DMS153 treated with DMSO at 0.1 percent for 48 hours (cell line): ENCODE results near the gene MPI.
"Not testable (repeated sequence)": the region's sequence is repeated elsewhere in the genome, so short reads cannot be mapped to it uniquely, and the experiment has no call there.

ENCODE experiments used
- DNase-seq: peaks from one replicate; lab custom pipeline; 2025; ENCODE audit not compliant: unreplicated experiment; lab: John Stamatoyannopoulos, UW

Gene MPI

GRCh38 chr15:74863239-74864056 lies 26.4 kb upstream of the MPI start:
- no peak for DNase-seq

DNA sequence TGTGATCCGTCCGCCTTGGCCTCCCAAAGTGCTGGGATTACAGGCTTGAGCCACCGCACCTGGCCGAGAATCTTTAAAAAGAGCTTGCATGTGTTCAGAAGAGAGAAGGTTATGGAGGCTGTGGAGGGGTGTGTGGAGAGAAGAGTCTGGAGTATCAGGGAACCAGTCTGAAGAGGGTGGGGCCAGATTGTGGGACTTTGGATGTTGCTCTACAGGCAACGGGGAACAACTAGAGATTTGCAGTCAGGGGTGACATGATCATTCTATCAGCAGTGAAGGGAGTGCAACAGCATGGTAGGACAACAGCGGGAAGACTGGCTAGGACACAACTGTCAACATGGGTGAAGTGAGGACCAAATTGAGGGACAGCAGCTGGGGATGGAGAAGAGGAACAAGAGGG lies 25.5 kb upstream of the MPI start:
- no peak for DNase-seq

DNA sequence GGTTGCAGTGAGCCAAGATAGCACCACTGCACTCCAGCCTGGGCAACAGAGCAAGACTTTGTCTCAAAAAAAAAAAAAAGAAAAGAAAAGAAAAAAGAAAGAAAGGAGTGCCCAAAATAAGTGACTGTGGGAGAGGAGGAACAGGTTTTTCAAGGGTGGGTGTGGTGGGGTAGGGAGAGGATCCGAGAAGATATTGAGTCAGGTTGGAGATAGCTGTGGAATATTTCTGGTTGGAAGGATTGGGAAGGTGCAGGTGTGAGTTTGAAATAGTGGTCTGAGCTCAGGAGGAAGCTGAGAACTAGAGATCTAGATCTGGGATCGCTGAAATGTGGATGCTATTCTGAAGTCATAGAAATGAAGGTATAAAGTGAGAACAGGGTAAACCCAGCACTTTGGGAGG lies 24.5 kb upstream of the MPI start:
- DNase-seq: no peak

DNA sequence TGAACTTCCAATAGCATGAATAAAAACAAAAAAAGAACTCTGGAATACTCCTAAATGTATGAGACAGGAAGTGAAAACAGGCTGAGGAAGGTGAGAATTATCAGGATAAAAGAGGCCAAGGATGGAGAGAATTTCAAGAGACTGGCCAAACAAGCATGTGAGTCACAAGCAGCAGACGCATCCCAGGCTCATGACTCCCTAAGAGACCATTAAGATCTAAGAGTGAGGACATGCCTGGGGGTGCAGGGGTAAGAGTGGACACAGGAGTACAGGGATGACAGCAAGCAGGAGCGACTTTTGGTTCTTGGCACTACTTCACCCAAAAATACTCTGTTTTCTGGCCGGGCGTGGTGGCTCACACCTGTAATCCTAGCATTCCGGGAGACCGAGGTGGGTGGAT lies 23.8 kb upstream of the MPI start:
- DNase-seq: no peak

GRCh38 chr15:74867466-74868038 lies 22.3 kb upstream of the MPI start:
- no peak for DNase-seq

DNA sequence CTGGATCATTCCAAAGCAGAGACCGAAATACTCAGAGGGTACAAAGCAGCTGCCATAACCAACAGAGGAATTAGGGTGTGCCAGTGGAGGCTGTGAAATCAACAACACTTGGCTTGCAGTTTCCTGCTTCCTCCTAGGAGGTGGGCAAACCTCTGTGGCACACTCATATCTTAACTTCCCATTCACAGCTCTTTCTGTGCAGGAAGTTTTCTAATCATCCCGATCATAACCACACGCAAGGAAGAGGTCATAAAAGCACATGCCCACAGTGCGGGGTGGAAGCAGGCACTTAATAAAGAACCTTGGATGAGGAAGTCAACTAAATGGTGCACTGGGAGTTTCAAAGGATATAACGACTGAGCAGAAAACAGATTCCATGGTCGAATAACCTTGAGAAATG lies 21.8 kb upstream of the MPI start:
- no peak for DNase-seq

DNA sequence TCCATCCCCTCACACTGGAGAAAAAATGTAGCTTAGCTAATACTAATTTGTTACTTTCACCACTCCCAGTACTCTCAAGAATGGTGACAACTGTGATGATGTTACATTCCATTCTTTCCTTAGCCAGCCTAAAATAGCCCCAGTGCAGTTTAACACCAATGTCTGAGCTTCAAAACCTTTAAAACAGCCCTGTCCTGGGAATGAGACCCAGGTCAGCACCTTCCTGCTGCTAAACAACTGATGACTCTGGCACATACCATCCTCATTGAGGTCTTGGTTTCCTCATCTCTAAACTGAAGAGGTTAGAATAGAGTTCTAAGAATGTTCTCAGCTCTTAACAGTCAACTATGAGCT lies 20.5 kb upstream of the MPI start:
- DNase-seq: no peak

DNA sequence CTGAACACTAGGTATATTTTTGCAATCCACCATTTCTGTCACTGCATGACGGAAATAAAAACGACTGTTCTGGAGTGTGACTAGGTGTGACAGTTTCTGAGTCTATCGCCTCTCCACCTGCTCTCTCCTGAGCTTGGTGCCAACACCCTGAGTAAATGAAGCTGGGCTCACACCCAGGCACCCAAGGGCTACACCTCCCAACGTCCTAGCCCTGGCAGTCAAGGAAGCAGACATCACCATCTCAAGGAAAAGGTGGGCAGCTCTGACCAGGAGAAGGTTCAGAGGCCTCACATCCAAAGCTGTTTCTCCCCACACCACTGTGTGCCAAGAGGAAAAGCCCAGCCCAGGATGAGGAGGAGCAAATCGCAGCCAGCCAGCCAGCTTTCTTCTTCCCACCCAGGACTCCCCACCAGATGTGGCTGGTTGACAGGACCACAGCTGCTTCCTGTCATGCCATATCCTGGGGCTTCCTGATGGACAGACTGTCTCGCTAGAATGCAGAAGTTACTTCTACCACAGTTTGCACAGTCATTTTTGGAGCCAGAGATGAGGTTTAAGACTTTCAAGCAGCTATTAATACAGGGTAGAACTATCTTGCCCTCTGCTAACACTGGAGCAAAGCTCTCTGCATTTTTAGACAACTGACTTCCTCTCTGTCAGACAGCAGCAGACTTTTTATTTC lies 20.0 kb upstream of the MPI start:
- no peak for DNase-seq

- no peak for DNase-seq
Measured at GRCh38 chr15:74870436-74871215, 19.2 kb upstream of the MPI start.

- DNase-seq: no peak
Measured at GRCh38 chr15:74872702-74873035, 17.2 kb upstream of the MPI start.

DNA sequence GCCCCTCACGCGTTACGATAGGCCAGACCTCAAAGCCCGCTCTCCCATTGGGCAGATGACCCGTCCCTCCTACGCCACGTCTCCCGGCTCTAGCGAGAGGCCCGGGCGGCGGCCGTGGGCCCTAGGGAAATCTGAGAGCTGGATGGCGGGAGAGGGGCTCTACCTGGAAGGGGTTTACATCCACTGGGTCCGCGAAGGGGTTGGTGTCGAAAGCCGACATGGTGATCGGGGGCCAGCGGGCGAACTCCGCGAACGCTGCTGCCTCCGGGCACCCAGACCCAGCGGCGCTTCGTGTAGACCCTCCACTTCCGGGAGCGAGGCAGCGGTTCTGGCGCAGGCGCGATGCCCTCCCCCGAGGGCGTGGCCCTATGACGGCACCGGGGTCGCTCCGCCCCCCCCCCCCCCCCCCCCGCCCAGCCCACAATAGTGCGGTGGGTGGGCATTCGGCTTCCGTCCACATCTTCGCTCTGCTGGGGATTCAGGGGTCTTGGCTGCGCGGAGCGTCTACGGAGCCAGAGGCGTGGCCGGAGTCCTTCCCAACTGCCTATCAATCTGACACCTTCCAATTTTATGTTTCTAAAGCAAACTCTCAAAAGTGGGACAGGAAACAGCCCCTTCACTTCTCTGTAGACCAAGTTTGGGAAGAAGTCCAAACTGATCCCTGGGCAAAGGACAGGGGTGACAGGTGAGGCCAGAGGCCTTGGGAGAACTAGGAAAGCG lies 16.6 kb upstream of the MPI start, which contains the start of gene SCAMP2:
Gene SCAMP2 (minus strand): TSS at position 330 of the 720 bp plus-strand sequence. CDS start 110 bp downstream, at position 220.
- DNase-seq: peak; percentile 47

- no peak for DNase-seq
Measured at GRCh38 chr15:74873756-74874424, 16.0 kb upstream of the MPI start.

- no peak for DNase-seq
Measured at GRCh38 chr15:74878273-74878672, 11.6 kb upstream of the MPI start.

GRCh38 chr15:74882528-74882927 lies 7.3 kb upstream of the MPI start:
- DNase-seq: no peak

- DNase-seq: no peak
Measured at GRCh38 chr15:74884428-74885223, 5.2 kb upstream of the MPI start.

GRCh38 chr15:74885461-74885860 lies 4.4 kb upstream of the MPI start:
- no peak for DNase-seq

- DNase-seq: not testable (repeated sequence)
Measured at GRCh38 chr15:74887537-74888193, 2.2 kb upstream of the MPI start.

DNA sequence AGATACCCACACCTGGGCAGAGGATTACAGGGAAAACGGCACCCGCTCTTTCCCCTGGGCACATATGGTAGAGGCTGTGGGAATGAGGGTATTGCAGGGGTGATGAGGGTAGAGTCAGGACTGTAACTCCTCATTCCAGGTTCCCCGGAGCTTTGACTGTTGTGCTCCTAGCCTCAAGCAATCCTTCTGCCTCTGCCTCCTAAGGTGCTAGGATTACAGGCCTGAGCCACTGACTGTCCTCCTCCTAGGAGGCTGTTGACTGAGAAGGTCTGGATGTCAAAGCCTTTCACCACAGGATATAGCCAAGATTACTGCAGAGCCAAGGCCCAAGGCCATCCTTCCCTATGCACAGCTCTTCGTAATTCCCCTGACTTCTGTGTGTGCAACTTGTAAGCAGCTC lies 1.1 kb upstream of the MPI start:
- DNase-seq: no peak

DNA sequence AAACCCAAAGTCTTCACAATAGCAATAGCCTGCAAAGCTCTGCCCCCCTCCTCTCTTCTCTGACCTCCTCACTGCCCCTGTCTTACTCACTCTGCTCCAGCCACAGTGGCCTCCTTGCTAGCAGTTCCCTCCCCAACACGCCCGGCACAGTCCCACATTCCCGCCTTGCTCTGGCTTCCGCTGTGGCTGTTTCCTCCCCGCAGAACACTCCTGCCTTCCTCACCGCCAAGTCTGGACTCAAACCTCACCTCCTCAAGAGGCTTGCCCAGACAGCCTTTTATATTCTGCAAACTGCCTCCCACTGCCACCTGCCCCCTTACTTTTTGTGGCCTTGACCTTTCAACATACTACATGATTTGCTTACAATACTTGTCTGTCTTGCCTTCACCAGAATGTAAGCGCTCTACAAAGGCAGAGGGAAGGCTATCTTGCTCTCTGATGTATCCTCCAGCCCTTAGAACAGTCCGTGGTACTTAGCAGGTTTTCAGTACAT lies 406 bp upstream of the MPI start:
- DNase-seq: no peak
